Prostate gland (tissue), 2 donors: ENCODE measurements around the gene MATR3. TPM values are rescaled to one million over a fixed set of nuclear protein-coding genes. Genes with fewer than 3 reads are reported as not detected.

ENCODE experiments used
- DNase-seq: peaks from one replicate; pipeline ENCODE4 v3.0.0-alpha.2; 2019; ENCODE audit warnings: low spot score
- H3K27ac ChIP-seq, 2 donors: fragments of 200-600 bp; sonication (generic); 2 replicates each; pipeline ENCODE4 v1.5.1; 2017 to 2019
- H3K27me3 ChIP-seq: fragments of 200-600 bp; sonication (generic); replicated peaks from 2 replicates; pipeline ENCODE4 v1.5.1; 2019; ENCODE audit not compliant: insufficient read depth
- H3K36me3 ChIP-seq, 2 donors: fragments of 200-600 bp; sonication (generic); 1 replicate in 1 of 2; 2 replicates in 1 of 2; pipeline versions ENCODE4 v1.5.1 to v1.8.1; 2017 to 2019
- H3K4me1 ChIP-seq: fragments of 200-600 bp; sonication (generic); replicated peaks from 2 replicates; pipeline ENCODE4 v1.5.1; 2019
- H3K4me3 ChIP-seq, 2 donors: fragments of 200-600 bp; sonication (generic); 2 replicates each; pipeline ENCODE4 v1.5.1; 2017 to 2019
- H3K9me3 ChIP-seq: fragments of 200-600 bp; sonication (generic); 2 replicates; pipeline ENCODE4 v1.5.1; 2017
- POLR2A ChIP-seq: fragments of 450-650 bp; IDR thresholded peaks from one replicate; pipeline ENCODE4 v1.6.1; 2016; ENCODE audit warnings: antibody characterized with exemption, mild to moderate bottlenecking
- POLR2AphosphoS5 ChIP-seq: sonication (generic); formaldehyde crosslinking; IDR thresholded peaks from one replicate; pipeline ENCODE4 v1.6.1; 2017; ENCODE audit warnings: antibody characterized with exemption
- WGBS: methylation state at CpG from one replicate; pipeline ENCODE4 v1.1.5; 2018; 5-methylcytosine and 5-hydroxymethylcytosine counted together
- intact Hi-C: fragments of 100-400 bp; cut with DNase I; formaldehyde crosslinking; loops from one replicate; pipeline ENCODE4 v1.14.2; 2022
- total RNA-seq, 2 donors: library from RNA; depleted of rRNA; stranded (reverse); fragments of >200 nt; gene quantifications; one replicate each; pipeline ENCODE4 v1.1.0, GENCODE V29; 2016
- TF ChIP-seq, protein P1 (sequence below), 4 experiments: fragments of 200-600 bp in 2 of 4; fragments of 450-650 bp in 2 of 4; sonication (generic) in 2 of 4; IDR thresholded peaks; 1 replicate in 3 of 4; 2 replicates in 1 of 4; pipeline ENCODE4 v1.5.1; 2016 to 2019; ENCODE audit warnings: antibody characterized with exemption in 4 of 4, mild to moderate bottlenecking in 2 of 4, moderate library complexity in 2 of 4

The MATR3 gene
- total RNA-seq, 2 donors from 2014 or later: 192 to 207 TPM

DNA sequence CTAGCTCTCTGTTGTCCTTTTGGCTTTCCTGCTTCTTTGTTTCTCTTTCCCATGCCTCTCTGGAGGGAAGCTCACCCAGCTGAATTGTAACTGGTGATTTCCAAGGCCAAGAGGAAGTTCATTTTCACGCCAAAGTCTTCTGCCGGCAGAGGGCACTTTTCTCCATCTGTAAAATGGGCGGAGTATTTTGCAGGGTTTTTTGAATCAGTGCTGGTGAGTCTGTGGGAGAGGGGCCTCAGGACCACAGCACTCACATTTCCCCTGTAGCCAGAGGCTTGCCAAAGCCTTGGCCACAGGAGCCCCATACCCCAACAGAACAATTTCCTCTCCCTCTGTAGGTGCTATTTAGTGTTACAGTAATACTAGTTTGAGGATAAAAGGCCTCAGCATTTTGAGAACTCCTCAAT is 42.3 kb upstream of the MATR3 start:
- H3K27me3 ChIP-seq: no peaks in the 10 kb centered on the region
- H3K27ac ChIP-seq: no peak overlapping the region
- TF ChIP-seq, protein P1, sequence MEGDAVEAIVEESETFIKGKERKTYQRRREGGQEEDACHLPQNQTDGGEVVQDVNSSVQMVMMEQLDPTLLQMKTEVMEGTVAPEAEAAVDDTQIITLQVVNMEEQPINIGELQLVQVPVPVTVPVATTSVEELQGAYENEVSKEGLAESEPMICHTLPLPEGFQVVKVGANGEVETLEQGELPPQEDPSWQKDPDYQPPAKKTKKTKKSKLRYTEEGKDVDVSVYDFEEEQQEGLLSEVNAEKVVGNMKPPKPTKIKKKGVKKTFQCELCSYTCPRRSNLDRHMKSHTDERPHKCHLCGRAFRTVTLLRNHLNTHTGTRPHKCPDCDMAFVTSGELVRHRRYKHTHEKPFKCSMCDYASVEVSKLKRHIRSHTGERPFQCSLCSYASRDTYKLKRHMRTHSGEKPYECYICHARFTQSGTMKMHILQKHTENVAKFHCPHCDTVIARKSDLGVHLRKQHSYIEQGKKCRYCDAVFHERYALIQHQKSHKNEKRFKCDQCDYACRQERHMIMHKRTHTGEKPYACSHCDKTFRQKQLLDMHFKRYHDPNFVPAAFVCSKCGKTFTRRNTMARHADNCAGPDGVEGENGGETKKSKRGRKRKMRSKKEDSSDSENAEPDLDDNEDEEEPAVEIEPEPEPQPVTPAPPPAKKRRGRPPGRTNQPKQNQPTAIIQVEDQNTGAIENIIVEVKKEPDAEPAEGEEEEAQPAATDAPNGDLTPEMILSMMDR (IDR thresholded peaks at IDR 0.05): no peak
- no peak for TF ChIP-seq POLR2A
- no peak for TF ChIP-seq POLR2AphosphoS5
- intact Hi-C loops: no loop called here
- no peaks in the 10 kb centered on the region for H3K9me3 ChIP-seq
- 66% methylated on average over 3 of the region's 3 CpGs for WGBS
- H3K4me1 ChIP-seq: no peaks in the 10 kb centered on the region
- no peak overlapping the region for H3K4me3 ChIP-seq
- no peak for DNase-seq
- no peaks in the 10 kb centered on the region for H3K36me3 ChIP-seq

DNA sequence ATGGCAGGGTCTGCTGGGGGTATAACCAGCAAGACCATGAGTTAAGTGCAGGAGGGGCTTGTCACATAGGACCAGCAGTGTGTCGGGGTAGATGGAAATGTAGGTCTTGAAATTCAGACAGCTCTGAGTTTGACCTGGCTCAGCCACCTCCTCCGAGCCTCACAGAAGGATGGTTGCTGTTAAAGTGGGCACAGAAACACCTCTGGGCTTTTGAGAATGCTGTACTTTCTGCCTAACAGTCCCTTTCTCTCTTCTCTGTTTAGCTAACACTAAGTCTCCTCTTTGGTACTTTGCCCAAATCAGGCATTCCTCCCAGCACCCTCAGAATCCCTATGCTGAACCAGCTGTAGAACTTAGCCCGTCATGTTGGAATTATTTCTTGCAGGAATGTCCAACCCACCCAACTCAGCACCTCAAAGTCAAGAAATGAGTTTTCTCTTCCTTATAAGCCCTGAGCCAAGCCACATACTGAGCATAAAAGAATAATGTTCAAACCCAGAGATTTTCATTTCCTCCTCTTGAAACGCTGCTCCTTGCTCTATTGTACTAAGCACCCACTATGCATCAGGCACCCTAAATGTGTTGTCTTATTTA is 41.7 kb upstream of the MATR3 start:
- no peaks in the 10 kb centered on the region for H3K27me3 ChIP-seq
- H3K36me3 ChIP-seq: no peaks in the 10 kb centered on the region
- intact Hi-C loops: no loop called here
- H3K27ac ChIP-seq: no peak overlapping the region
- no peak overlapping the region for H3K4me3 ChIP-seq
- 76% methylated on average over 4 of the region's 4 CpGs for WGBS
- H3K4me1 ChIP-seq: no peaks in the 10 kb centered on the region
- TF ChIP-seq POLR2AphosphoS5: no peak
- TF ChIP-seq, protein P1 (IDR thresholded peaks at IDR 0.05): no peak
- TF ChIP-seq POLR2A: no peak
- DNase-seq: no peak
- H3K9me3 ChIP-seq: no peaks in the 10 kb centered on the region

DNA sequence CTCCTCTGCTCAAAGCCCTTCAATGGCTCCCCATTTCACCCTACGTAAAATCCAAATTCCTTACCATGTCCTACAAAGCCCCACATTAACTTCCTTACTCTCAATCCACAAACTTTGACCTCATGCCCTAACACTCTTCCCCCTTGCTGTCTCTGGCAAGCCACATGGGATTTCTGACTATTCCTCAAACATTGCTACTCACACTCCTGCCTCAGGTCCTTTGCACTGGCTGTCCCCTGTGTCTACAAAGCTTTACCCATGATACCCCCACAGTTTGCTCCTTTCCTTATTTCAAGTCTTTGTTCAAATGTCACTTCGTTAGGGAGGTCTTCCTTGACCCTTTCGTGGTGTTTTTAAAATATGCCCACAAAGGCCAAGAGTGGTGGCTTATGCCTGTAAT is 40.4 kb upstream of the MATR3 start:
- TF ChIP-seq, protein P1 (IDR thresholded peaks at IDR 0.05): no peak
- no peak for TF ChIP-seq POLR2AphosphoS5
- H3K27me3 ChIP-seq: no peaks in the 10 kb centered on the region
- H3K36me3 ChIP-seq: no peaks in the 10 kb centered on the region
- DNase-seq: no peak
- no peak overlapping the region for H3K4me3 ChIP-seq
- 94% methylated on average over 3 of the region's 3 CpGs for WGBS
- H3K27ac ChIP-seq: no peak overlapping the region
- intact Hi-C loops: no loop called here
- H3K9me3 ChIP-seq: no peaks in the 10 kb centered on the region
- H3K4me1 ChIP-seq: no peaks in the 10 kb centered on the region

DNA sequence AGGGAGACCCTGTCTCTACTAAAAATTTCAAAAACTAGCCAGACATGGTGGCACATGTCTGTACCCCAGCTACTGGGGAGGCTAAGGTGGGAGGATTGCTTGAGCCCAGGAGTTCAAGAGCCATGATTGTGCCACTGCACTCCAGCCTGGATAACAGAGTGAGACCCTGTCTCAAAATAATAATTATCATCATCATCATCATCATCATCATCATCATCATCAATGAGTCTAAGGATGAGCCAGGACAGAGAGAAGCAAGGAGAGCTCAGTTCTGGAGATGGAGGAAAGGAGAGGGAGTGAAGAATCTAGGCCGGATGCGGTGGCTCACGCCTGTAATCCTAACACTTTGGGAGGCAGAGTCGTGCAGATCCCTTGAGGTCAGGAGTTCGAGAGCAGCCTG is 36.7 kb upstream of the MATR3 start:
- H3K4me1 ChIP-seq: no peaks in the 10 kb centered on the region
- 94% methylated on average over 5 of the region's 5 CpGs for WGBS
- no peaks in the 10 kb centered on the region for H3K9me3 ChIP-seq
- intact Hi-C loops: no loop called here
- no peaks in the 10 kb centered on the region for H3K36me3 ChIP-seq
- TF ChIP-seq POLR2A (no peak), POLR2AphosphoS5 (no peak)
- TF ChIP-seq, protein P1 (IDR thresholded peaks at IDR 0.05): no peak
- H3K27ac ChIP-seq: no peak overlapping the region
- H3K27me3 ChIP-seq: no peaks in the 10 kb centered on the region
- H3K4me3 ChIP-seq: no peak overlapping the region
- no peak for DNase-seq

DNA sequence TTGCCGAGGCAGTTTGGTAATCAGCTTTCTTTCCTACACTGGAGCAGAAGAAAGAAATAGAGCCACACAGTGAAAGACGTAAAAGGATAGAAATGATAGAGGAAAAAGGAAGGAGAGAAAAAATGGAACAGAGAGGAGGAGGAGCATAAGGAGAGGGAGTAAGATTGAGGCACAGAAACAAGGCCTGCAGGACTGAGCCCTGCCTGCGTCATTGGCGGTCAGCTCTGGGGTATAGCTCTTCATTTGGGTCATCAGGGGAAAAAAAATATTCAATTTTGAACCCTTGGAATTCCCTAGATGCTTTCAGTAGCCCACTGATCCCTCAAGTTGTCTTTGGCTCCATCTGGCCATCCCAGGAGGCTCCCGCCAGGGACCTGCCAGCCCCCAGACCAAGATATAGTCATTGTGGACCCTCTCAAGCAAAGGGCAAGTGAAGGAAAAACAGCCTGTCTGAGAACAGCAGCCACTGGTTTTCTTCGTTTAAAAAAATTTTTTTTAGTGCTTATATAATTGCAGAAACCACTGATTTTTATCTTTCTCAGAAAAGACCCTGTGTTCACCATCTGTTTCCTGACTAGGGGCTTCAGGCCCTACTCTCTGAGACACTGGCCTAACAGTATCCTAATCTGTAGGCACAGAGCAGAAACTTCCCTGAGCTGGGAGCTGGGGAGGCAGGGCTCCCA is 31.3 kb upstream of the MATR3 start:
- H3K4me3 ChIP-seq: no peak overlapping the region
- H3K4me1 ChIP-seq: no peaks in the 10 kb centered on the region
- 55% methylated on average over 6 of the region's 6 CpGs for WGBS
- intact Hi-C loops: loop anchor here (5.0 to 10.0 kb wide), 4 partner anchors 170 to 685 kb away; partner anchors contain the start of genes CTNNA1 and HSPA9
- H3K27ac ChIP-seq: peak overlapping the region in 1 of 2 donors; percentile 27
- DNase-seq: no peak
- no peak for TF ChIP-seq POLR2A
- TF ChIP-seq, protein P1 (IDR thresholded peaks at IDR 0.05): no peak
- H3K27me3 ChIP-seq: no peaks in the 10 kb centered on the region
- no peaks in the 10 kb centered on the region for H3K9me3 ChIP-seq
- no peaks in the 10 kb centered on the region for H3K36me3 ChIP-seq
